Measurements from ENCODE around the gene ABCB8. TPM values are rescaled to one million over a fixed set of nuclear protein-coding genes. Genes with fewer than 3 reads are reported as not detected.
A peak's percentile ranks its signal among the peaks of the same experiment; 100 is the strongest.

Gene ABCB8
- total and polyA plus RNA-seq, 12 donors, result 16.7 to 42.2 (median 24.6) TPM

- Histone ChIP-seq H3K27me3 (no peaks in the 10 kb centered on the region), H3K27ac (peak overlapping the region in 7 of 10 donors; percentile 8 to 69 (median 36)), H3K4me3 (no peak overlapping the region), H3K9me3 (no peaks in the 10 kb centered on the region), H3K4me1 (peaks cover 27 to 51% (median 47%) of the 10 kb centered on the region in 9 donors), H3K36me3 (peaks cover 0 to 58% (median 28%) of the 10 kb centered on the region in 9 donors)
- peak in 2 of 8 donors; percentile 1 to 2 for ATAC-seq
- TF ChIP-seq CTCF (IDR thresholded peaks at IDR 0.05), result peak in 5 of 9 donors; percentile 12 to 31 (median 16)
- 59 to 69% methylated on average over 33 of the region's 33 CpGs for WGBS, 2 donors
- DNase-seq, result no peak
- intact Hi-C loops (cut with DNase I), result no loop called here
Measured at GRCh38 chr7:151076863-151077704, 48.8 kb downstream of the ABCB8 start.

- TF ChIP-seq CTCF (IDR thresholded peaks at IDR 0.05), result no peak
- Histone ChIP-seq H3K4me1 (peaks cover 34 to 58% (median 53%) of the 10 kb centered on the region in 9 donors), H3K9me3 (no peaks in the 10 kb centered on the region), H3K27ac (peak overlapping the region in 7 of 10 donors; percentile 8 to 69 (median 36)), H3K27me3 (no peaks in the 10 kb centered on the region), H3K4me3 (peak overlapping the region in 1 of 10 donors; percentile 5), H3K36me3 (peaks cover 0 to 52% (median 22%) of the 10 kb centered on the region in 9 donors)
- no peak for DNase-seq
- no peak for ATAC-seq
- intact Hi-C loops (cut with DNase I), result loop anchor here in 1 of 10 donors (2.0 kb wide), 1 partner anchor 15 kb away; no protein-coding TSS in a partner anchor
- 50 to 60% methylated on average over 10 of the region's 10 CpGs for WGBS, 2 donors
Measured at GRCh38 chr7:151077705-151078232, 49.5 kb downstream of the ABCB8 start.

- no peak for ATAC-seq
- Histone ChIP-seq H3K27ac (peak overlapping the region in 5 of 10 donors; percentile 27 to 69 (median 54)), H3K27me3 (no peaks in the 10 kb centered on the region), H3K9me3 (no peaks in the 10 kb centered on the region), H3K36me3 (peaks cover 0 to 45% (median 16%) of the 10 kb centered on the region in 9 donors), H3K4me1 (peaks cover 34 to 60% (median 53%) of the 10 kb centered on the region in 9 donors), H3K4me3 (peak overlapping the region in 2 of 10 donors; percentile 5 to 13)
- intact Hi-C loops (cut with DNase I), result loop anchor here in 1 of 10 donors (2.0 kb wide), 1 partner anchor 16 kb away; no protein-coding TSS in a partner anchor
- WGBS, 2 donors, result 22 to 24% methylated on average over 22 of the region's 22 CpGs
- no peak for TF ChIP-seq CTCF (IDR thresholded peaks at IDR 0.05)
- no peak for DNase-seq
Measured at GRCh38 chr7:151078233-151079040, 50.2 kb downstream of the ABCB8 start.
